D341Med (cell line): Measurements from ENCODE around the gene GSK3A.

ENCODE experiments used
- DNase-seq: peaks from one replicate; pipeline ENCODE4 v3.0.0; 2012; ENCODE audit warnings: low spot score

The GSK3A gene

GRCh38 chr19:42281146-42281826 is 38.9 kb upstream of the GSK3A start:
- no peak for DNase-seq

- DNase-seq, result peak; percentile 55
These were observed 38.4 kb upstream of the GSK3A start for GRCh38 chr19:42280815-42281145.

- DNase-seq, result peak; percentile 94
These were observed 37.8 kb upstream of the GSK3A start for GRCh38 chr19:42279902-42280814.

- no peak for DNase-seq
These were observed 36.9 kb upstream of the GSK3A start for GRCh38 chr19:42279155-42279901.

- no peak for DNase-seq
These were observed 36.2 kb upstream of the GSK3A start for GRCh38 chr19:42278452-42279154.

GRCh38 chr19:42277821-42278451 is 35.5 kb upstream of the GSK3A start:
- DNase-seq, result no peak

GRCh38 chr19:42276821-42277220 is 34.4 kb upstream of the GSK3A start:
- DNase-seq, result no peak

- DNase-seq, result no peak
These were observed 33.9 kb upstream of the GSK3A start for GRCh38 chr19:42276284-42276683.

GRCh38 chr19:42275517-42275916 is 33.1 kb upstream of the GSK3A start:
- DNase-seq, result no peak

- DNase-seq, result no peak
These were observed 32.7 kb upstream of the GSK3A start for GRCh38 chr19:42275103-42275502.

- no peak for DNase-seq
These were observed 31.8 kb upstream of the GSK3A start for GRCh38 chr19:42274065-42274682.

GRCh38 chr19:42273407-42274064 is 31.1 kb upstream of the GSK3A start:
- DNase-seq, result no peak

- DNase-seq, result no peak
These were observed 30.6 kb upstream of the GSK3A start for GRCh38 chr19:42272989-42273406.

- DNase-seq, result no peak
These were observed 30.1 kb upstream of the GSK3A start for GRCh38 chr19:42272535-42272897.

- no peak for DNase-seq
These were observed 29.6 kb upstream of the GSK3A start for GRCh38 chr19:42271861-42272534.

- no peak for DNase-seq
These were observed 28.6 kb upstream of the GSK3A start for GRCh38 chr19:42271045-42271419.

GRCh38 chr19:42270346-42271044 is 28.1 kb upstream of the GSK3A start:
- DNase-seq, result no peak

GRCh38 chr19:42269478-42270345 is 27.3 kb upstream of the GSK3A start:
- DNase-seq, result no peak
